Skeletal muscle satellite cell (primary cell): Measurements from ENCODE around the gene SRCIN1. TPM values are rescaled to one million over a fixed set of nuclear protein-coding genes. Genes with fewer than 3 reads are reported as not detected.
"Not testable (repeated sequence)": the region's sequence is repeated elsewhere in the genome, so short reads cannot be mapped to it uniquely, and the experiment has no call there.

ENCODE experiments used
- H3K27me3 ChIP-seq: 2 replicates; pipeline ENCODE4 v1.7.0; 2013; ENCODE audit warnings: low read length; ENCODE audit not compliant: control insufficient read depth, insufficient read depth
- H3K36me3 ChIP-seq: 2 replicates; pipeline ENCODE4 v1.7.0; 2013; ENCODE audit warnings: mild to moderate bottlenecking, control low read depth, low read length; ENCODE audit not compliant: insufficient read depth
- H3K4me1 ChIP-seq: 2 replicates; pipeline ENCODE4 v1.7.0; 2013; ENCODE audit warnings: low read length; ENCODE audit not compliant: control insufficient read depth, insufficient read depth
- H3K4me2 ChIP-seq: 2 replicates; pipeline ENCODE4 v1.7.0; 2013; ENCODE audit warnings: mild to moderate bottlenecking, low read length
- H3K4me3 ChIP-seq: 2 replicates; pipeline ENCODE4 v1.7.0; 2013; ENCODE audit warnings: low read length
- H3K9ac ChIP-seq: 2 replicates; pipeline ENCODE4 v1.7.0; 2013; ENCODE audit warnings: mild to moderate bottlenecking, low read depth, low read length, moderate library complexity
- H3K9me3 ChIP-seq: replicated peaks from 2 replicates; pipeline ENCODE4 v1.7.0; 2013; ENCODE audit warnings: mild to moderate bottlenecking, control low read depth, low read length
- total RNA-seq: library from RNA; depleted of rRNA; stranded (reverse); fragments of >200 nt; gene quantifications from 2 replicates; pipeline ENCODE4 v1.2.3, GENCODE V29; 2012; rRNA removed

The SRCIN1 gene
- total RNA-seq, result under 0.01 TPM in 1 of 2 replicates, not detected in the other

- H3K9me3 ChIP-seq, result no peaks in the 10 kb centered on the region
- H3K4me2 ChIP-seq, result peak within 1 kb of the TSS; percentile 81
- no peaks in the 10 kb centered on the region for H3K36me3 ChIP-seq
- H3K4me1 ChIP-seq, result peaks cover 5% of the 10 kb centered on the region
- no peak within 1 kb of the TSS for H3K9ac ChIP-seq
- H3K27me3 ChIP-seq, result peaks cover 79% of the 10 kb centered on the region
- peak within 1 kb of the TSS; percentile 59 for H3K4me3 ChIP-seq
These were observed at the start of gene SRCIN1 for GRCh38 chr17:38605841-38606645. TSS of gene SRCIN1 (minus strand) at chr17:38605952. CDS start at chr17:38605705, 247 bp downstream.

- Histone ChIP-seq H3K9me3 (no peaks in the 10 kb centered on the region), H3K9ac (no peak overlapping the region), H3K27me3 (peaks cover 68% of the 10 kb centered on the region)
These were observed 49.0 kb upstream of the SRCIN1 start for GRCh38 chr17:38654411-38655398.

GRCh38 chr17:38653679-38654078, 47.9 kb upstream of the SRCIN1 start:
- H3K9ac ChIP-seq, result no peak overlapping the region
- no peak overlapping the region for H3K4me3 ChIP-seq
- H3K9me3 ChIP-seq, result no peaks in the 10 kb centered on the region
- H3K27me3 ChIP-seq, result peaks cover 63% of the 10 kb centered on the region
- H3K4me1 ChIP-seq, result no peaks in the 10 kb centered on the region
- no peaks in the 10 kb centered on the region for H3K36me3 ChIP-seq
- H3K4me2 ChIP-seq, result no peak overlapping the region

More at GRCh38 chr17:38654411-38655398, 49.0 kb upstream of the SRCIN1 start:
- Histone ChIP-seq H3K4me2 (no peak overlapping the region), H3K4me3 (no peak overlapping the region), H3K36me3 (no peaks in the 10 kb centered on the region), H3K4me1 (no peaks in the 10 kb centered on the region)

- Histone ChIP-seq H3K9ac (no peak overlapping the region), H3K9me3 (no peaks in the 10 kb centered on the region), H3K4me1 (no peaks in the 10 kb centered on the region), H3K27me3 (peaks cover 58% of the 10 kb centered on the region), H3K4me3 (no peak overlapping the region), H3K4me2 (no peak overlapping the region), H3K36me3 (no peaks in the 10 kb centered on the region)
These were observed 47.5 kb upstream of the SRCIN1 start for GRCh38 chr17:38653230-38653629.

DNA sequence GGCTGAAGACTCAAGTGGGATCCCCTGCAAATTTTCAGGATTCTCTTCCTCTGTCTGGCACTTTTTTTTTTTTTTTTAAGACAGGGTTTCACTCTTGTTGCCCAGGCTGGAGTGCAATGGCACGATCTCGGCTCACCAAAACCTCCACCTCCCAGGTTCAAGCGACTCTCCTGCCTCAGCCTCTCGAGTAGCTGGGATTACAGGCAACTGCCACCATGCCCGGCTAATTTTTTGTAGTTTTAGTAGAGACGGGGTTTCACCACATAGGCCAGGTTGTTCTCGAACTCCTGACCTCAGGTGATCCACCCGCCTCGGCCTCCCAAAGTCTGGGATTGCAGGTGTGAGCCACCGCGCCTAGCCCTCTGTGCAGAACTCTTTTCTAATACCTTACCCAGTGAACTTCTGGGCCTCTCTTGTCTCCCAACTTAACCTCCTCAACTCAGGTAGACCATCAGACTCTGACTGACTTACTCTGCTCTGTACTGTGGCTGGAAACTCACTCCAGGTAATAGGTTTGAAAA, 45.0 kb upstream of the SRCIN1 start:
- not testable (repeated sequence) for H3K4me1 ChIP-seq, H3K36me3 ChIP-seq, H3K9me3 ChIP-seq, H3K4me3 ChIP-seq, H3K9ac ChIP-seq, H3K4me2 ChIP-seq
- peaks cover 60% of the 10 kb centered on the region for H3K27me3 ChIP-seq

- peaks cover 23% of the 10 kb centered on the region for H3K27me3 ChIP-seq
- H3K9ac ChIP-seq, result no peak overlapping the region
These were observed 32.2 kb upstream of the SRCIN1 start for GRCh38 chr17:38637951-38638350.

GRCh38 chr17:38636054-38636453, 30.3 kb upstream of the SRCIN1 start:
- Histone ChIP-seq H3K9me3 (no peaks in the 10 kb centered on the region), H3K27me3 (peaks cover 12% of the 10 kb centered on the region), H3K4me3 (no peak overlapping the region), H3K4me2 (no peak overlapping the region), H3K36me3 (no peaks in the 10 kb centered on the region), H3K9ac (no peak overlapping the region), H3K4me1 (no peaks in the 10 kb centered on the region)

More at GRCh38 chr17:38637951-38638350, 32.2 kb upstream of the SRCIN1 start:
- Histone ChIP-seq H3K9me3 (no peaks in the 10 kb centered on the region), H3K4me1 (no peaks in the 10 kb centered on the region), H3K36me3 (no peaks in the 10 kb centered on the region), H3K4me2 (no peak overlapping the region), H3K4me3 (no peak overlapping the region)

- no peaks in the 10 kb centered on the region for H3K36me3 ChIP-seq
- H3K27me3 ChIP-seq, result peaks cover 11% of the 10 kb centered on the region
- H3K9me3 ChIP-seq, result no peaks in the 10 kb centered on the region
- no peak overlapping the region for H3K4me3 ChIP-seq
- H3K9ac ChIP-seq, result no peak overlapping the region
- no peaks in the 10 kb centered on the region for H3K4me1 ChIP-seq
- no peak overlapping the region for H3K4me2 ChIP-seq
These were observed 26.6 kb upstream of the SRCIN1 start for GRCh38 chr17:38632334-38632733.

GRCh38 chr17:38628441-38628840, 22.7 kb upstream of the SRCIN1 start:
- no peaks in the 10 kb centered on the region for H3K9me3 ChIP-seq

GRCh38 chr17:38627957-38628356, 22.2 kb upstream of the SRCIN1 start:
- Histone ChIP-seq H3K4me1 (no peaks in the 10 kb centered on the region), H3K4me3 (no peak overlapping the region), H3K36me3 (no peaks in the 10 kb centered on the region), H3K27me3 (peaks cover 15% of the 10 kb centered on the region), H3K9me3 (no peaks in the 10 kb centered on the region), H3K4me2 (no peak overlapping the region), H3K9ac (no peak overlapping the region)

More at GRCh38 chr17:38628441-38628840, 22.7 kb upstream of the SRCIN1 start:
- no peak overlapping the region for H3K4me3 ChIP-seq
- no peaks in the 10 kb centered on the region for H3K36me3 ChIP-seq
- no peaks in the 10 kb centered on the region for H3K4me1 ChIP-seq
- H3K4me2 ChIP-seq, result no peak overlapping the region
- H3K27me3 ChIP-seq, result peaks cover 15% of the 10 kb centered on the region
- H3K9ac ChIP-seq, result no peak overlapping the region

GRCh38 chr17:38626606-38627226, 21.0 kb upstream of the SRCIN1 start:
- H3K36me3 ChIP-seq, H3K4me3 ChIP-seq: not testable (repeated sequence)

More at GRCh38 chr17:38626606-38627226, 21.0 kb upstream of the SRCIN1 start:
- H3K27me3 ChIP-seq, result peaks cover 16% of the 10 kb centered on the region
- H3K9me3 ChIP-seq, H3K9ac ChIP-seq, H3K4me1 ChIP-seq, H3K4me2 ChIP-seq: not testable (repeated sequence)
